ENCODE results near the gene ARL15. TPM values are rescaled to one million over a fixed set of nuclear protein-coding genes. Genes with fewer than 3 reads are reported as not detected.

ARL15 gene
- total and polyA plus RNA-seq, 2 experiments from 2014 or later = 7.8 to 9.9 TPM

DNA sequence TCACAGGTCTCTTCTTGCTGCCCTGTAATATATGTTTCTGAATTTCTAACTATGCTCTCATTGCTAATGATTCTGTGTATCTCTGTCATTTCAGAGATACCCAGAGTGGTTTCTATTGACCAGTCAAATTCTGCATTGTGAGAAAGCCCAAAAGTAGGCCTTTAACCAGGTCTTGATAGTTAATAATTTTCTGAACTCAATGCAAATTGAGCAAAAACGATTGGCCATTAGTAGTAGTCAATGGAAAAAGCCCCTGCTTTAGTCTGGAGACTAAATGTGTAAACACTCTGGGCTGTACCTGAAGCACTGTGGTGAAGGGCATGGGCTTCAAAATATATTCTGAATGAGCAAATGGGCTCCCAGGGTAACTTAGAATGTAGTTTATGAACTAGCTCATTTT is 307.6 kb downstream of the ARL15 start:
- DNase-seq = no peak
- no peaks in the 10 kb centered on the region for H3K9me2 ChIP-seq (ENCODE audit: insufficient read depth)
- no peaks in the 10 kb centered on the region for H3K79me2 ChIP-seq (ENCODE audit: insufficient read depth)
- no peaks in the 10 kb centered on the region for H4K20me1 ChIP-seq (ENCODE audit: insufficient read depth)
- whole genome bisulfite sequencing, 2 experiments (ENCODE audit: low coverage in 1 of 2, low lambda C conversion rate in 2 of 2, missing lambda C conversion rate in 2 of 2) = 8 to 10% methylated on average over 1 of the region's 1 CpG
- TF ChIP-seq EZH2phosphoT487 (IDR thresholded peaks at IDR 0.05; ENCODE audit: insufficient read depth, low read depth) = no peak
- no peak for TF ChIP-seq EZH2 (IDR thresholded peaks at IDR 0.05; ENCODE audit: insufficient read depth, poor library complexity, severe bottlenecking)
- H3K9me3 ChIP-seq (ENCODE audit: low read depth) = no peaks in the 10 kb centered on the region
- no peaks in the 10 kb centered on the region for H3F3A ChIP-seq (ENCODE audit: insufficient read depth)
- no peaks in the 10 kb centered on the region for H3K36me3 ChIP-seq (ENCODE audit: low read depth)
- no peak overlapping the region for H3K4me3 ChIP-seq
- no peaks in the 10 kb centered on the region for H3K27me3 ChIP-seq (replicated peaks; ENCODE audit: insufficient read depth)
- no peak overlapping the region for H2AFZ ChIP-seq
- H3K27ac ChIP-seq = no peak overlapping the region
- in situ Hi-C loops (cut with MboI) = no loop called here
- peaks cover 5% of the 10 kb centered on the region for H3K4me1 ChIP-seq (ENCODE audit: insufficient read depth)
- no peak overlapping the region for H3K9ac ChIP-seq
- no peak overlapping the region for H3K4me2 ChIP-seq (ENCODE audit: unreplicated experiment)

DNA sequence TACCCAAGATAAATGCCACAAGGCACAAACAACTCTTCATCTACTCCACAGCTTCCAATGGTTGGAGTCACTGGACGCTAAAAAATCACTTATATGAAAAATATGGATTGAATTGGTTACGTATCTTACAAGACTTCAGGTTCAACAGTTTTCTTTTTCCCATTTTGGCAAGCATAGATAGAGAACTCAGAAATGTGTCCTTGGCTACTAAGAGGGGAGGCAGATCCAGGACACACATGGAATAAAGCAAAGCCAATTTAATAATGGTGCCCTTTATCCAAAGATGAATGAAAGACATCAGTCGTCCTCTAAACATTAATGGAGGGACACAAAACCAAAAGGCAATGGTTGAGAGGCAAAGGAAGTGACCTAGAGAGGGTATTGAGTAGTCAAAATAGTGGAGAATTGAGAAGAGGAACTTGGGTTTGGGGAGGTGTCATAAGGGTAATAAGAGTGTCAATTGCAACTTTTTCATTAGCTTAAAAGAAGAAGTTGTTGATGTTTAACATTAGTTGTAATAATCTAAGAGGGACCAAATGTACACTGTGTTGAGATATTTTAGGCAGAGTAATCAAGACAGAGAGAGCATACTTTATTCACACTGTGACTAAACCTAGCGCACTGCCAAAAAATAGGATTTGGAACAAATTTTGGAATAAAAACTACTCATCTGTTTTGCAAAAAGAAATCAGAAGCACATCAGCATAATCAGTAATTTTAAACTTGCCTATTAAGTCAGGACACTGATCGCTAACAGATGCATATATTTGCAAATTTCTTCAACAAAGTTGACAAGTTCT is 308.2 kb downstream of the ARL15 start:
- peak; percentile 18 for DNase-seq
- in situ Hi-C loops (cut with MboI) = no loop called here
- no peaks in the 10 kb centered on the region for H3K9me2 ChIP-seq (ENCODE audit: insufficient read depth)
- no peaks in the 10 kb centered on the region for H4K20me1 ChIP-seq (ENCODE audit: insufficient read depth)
- H3K4me2 ChIP-seq (ENCODE audit: unreplicated experiment) = no peak overlapping the region
- no peak overlapping the region for H3K27ac ChIP-seq
- no peaks in the 10 kb centered on the region for H3F3A ChIP-seq (ENCODE audit: insufficient read depth)
- H3K27me3 ChIP-seq (replicated peaks; ENCODE audit: insufficient read depth) = no peaks in the 10 kb centered on the region
- no peak overlapping the region for H2AFZ ChIP-seq
- no peaks in the 10 kb centered on the region for H3K36me3 ChIP-seq (ENCODE audit: low read depth)
- WGBS, 2 experiments (ENCODE audit: low coverage in 1 of 2, low lambda C conversion rate in 2 of 2, missing lambda C conversion rate in 2 of 2) = 48 to 58% methylated on average over 5 of the region's 5 CpGs
- no peak overlapping the region for H3K9ac ChIP-seq
- no peaks in the 10 kb centered on the region for H3K4me1 ChIP-seq (ENCODE audit: insufficient read depth)
- H3K9me3 ChIP-seq (ENCODE audit: low read depth) = no peaks in the 10 kb centered on the region
- TF ChIP-seq EZH2phosphoT487 (IDR thresholded peaks at IDR 0.05; ENCODE audit: insufficient read depth, low read depth) (no peak), EZH2 (IDR thresholded peaks at IDR 0.05; ENCODE audit: insufficient read depth, poor library complexity, severe bottlenecking) (no peak)
- H3K79me2 ChIP-seq (ENCODE audit: insufficient read depth) = no peaks in the 10 kb centered on the region
- H3K4me3 ChIP-seq = no peak overlapping the region

DNA sequence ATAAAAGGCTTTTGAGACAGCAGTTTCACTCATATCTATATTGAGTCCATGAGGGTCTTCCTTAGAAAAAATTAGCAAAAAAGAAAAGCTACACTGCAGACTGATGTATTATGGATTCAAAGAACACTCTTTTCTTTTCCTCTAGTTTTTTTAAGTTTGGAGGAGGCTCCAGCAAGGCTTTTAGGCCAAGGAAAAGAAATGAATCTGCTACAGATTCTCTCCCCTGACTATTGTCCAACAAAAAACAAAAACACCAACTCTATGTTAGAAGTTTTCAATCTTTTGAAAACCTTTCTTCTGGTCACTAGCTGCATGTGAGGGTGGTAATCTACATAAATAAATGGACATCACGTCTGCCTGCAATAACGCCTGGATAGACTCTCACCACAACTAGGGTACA is 310.4 kb downstream of the ARL15 start:
- H3K27ac ChIP-seq = no peak overlapping the region
- H3K4me2 ChIP-seq (ENCODE audit: unreplicated experiment) = no peak overlapping the region
- no peaks in the 10 kb centered on the region for H3K36me3 ChIP-seq (ENCODE audit: low read depth)
- 87% methylated on average over 2 of the region's 2 CpGs for WGBS, 2 experiments (ENCODE audit: low coverage in 1 of 2, low lambda C conversion rate in 2 of 2, missing lambda C conversion rate in 2 of 2)
- H3K9me2 ChIP-seq (ENCODE audit: insufficient read depth) = no peaks in the 10 kb centered on the region
- in situ Hi-C loops (cut with MboI) = no loop called here
- H3K4me3 ChIP-seq = no peak overlapping the region
- no peak overlapping the region for H3K9ac ChIP-seq
- H3K27me3 ChIP-seq (replicated peaks; ENCODE audit: insufficient read depth) = no peaks in the 10 kb centered on the region
- no peak overlapping the region for H2AFZ ChIP-seq
- no peaks in the 10 kb centered on the region for H4K20me1 ChIP-seq (ENCODE audit: insufficient read depth)
- no peak for DNase-seq
- no peaks in the 10 kb centered on the region for H3K79me2 ChIP-seq (ENCODE audit: insufficient read depth)
- no peaks in the 10 kb centered on the region for H3K9me3 ChIP-seq (ENCODE audit: low read depth)
- TF ChIP-seq EZH2 (IDR thresholded peaks at IDR 0.05; ENCODE audit: insufficient read depth, poor library complexity, severe bottlenecking) (no peak), EZH2phosphoT487 (IDR thresholded peaks at IDR 0.05; ENCODE audit: insufficient read depth, low read depth) (no peak)
- H3K4me1 ChIP-seq (ENCODE audit: insufficient read depth) = no peaks in the 10 kb centered on the region
- no peaks in the 10 kb centered on the region for H3F3A ChIP-seq (ENCODE audit: insufficient read depth)

DNA sequence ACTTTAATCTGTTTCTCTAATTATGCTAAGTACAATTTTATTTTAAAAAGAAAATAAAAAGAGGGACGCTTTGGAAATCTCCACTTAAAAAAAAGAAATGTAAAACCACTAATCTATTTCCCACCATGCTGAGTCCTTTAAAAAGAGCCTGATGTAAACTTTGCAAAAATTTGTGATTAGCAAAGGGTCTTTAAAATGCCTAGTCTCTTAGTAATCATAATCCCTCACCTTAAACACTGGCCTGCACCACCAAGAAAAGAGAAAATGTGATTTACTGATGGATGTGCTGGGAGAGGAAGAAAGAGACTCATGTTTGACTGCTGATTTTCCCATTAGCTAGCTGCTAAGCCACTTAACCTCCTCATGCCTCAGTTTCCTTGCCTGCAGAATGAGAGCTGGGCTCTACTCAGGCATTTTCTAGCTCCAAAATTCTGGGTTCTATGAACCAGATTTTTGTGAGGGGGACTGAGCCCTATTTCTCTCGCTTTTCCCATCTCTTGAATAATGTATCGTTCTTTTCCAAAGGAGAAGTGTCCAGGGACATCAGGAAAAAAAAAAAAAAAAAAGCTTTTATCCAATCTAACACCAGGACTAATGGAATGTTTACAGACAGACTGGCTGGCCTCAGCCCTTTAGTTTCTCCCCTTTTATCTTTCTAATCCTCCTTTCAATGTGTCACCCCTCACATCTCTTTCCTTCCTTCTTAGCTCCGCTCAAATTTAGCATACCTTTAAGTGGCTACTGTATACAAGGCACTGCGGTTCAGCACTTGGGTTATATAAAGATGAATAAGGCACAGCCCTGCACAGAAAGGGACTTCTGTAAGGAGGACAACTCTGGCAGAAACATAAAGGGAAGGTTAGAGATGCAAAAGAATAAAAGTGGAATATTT is 312.4 kb downstream of the ARL15 start:
- Histone ChIP-seq H3K9ac (no peak overlapping the region), H3K9me3 (ENCODE audit: low read depth) (no peaks in the 10 kb centered on the region), H3K4me2 (ENCODE audit: unreplicated experiment) (no peak overlapping the region), H3K36me3 (ENCODE audit: low read depth) (no peaks in the 10 kb centered on the region), H3K4me1 (ENCODE audit: insufficient read depth) (peaks cover 16% of the 10 kb centered on the region), H4K20me1 (ENCODE audit: insufficient read depth) (no peaks in the 10 kb centered on the region), H3F3A (ENCODE audit: insufficient read depth) (0 out of 2 replicates have a peak, but pooled peaks cover 3% of the 10 kb centered on the region), H3K9me2 (ENCODE audit: insufficient read depth) (no peaks in the 10 kb centered on the region), H3K4me3 (no peak overlapping the region), H3K27me3 (replicated peaks; ENCODE audit: insufficient read depth) (no peaks in the 10 kb centered on the region), H2AFZ (no peak overlapping the region), H3K27ac (no peak overlapping the region), H3K79me2 (ENCODE audit: insufficient read depth) (no peaks in the 10 kb centered on the region)
- DNase-seq = no peak
- 93% methylated on average over 5 of the region's 5 CpGs for WGBS, 2 experiments (ENCODE audit: low coverage in 1 of 2, low lambda C conversion rate in 2 of 2, missing lambda C conversion rate in 2 of 2)
- in situ Hi-C loops (cut with MboI) = no loop called here
- TF ChIP-seq EZH2 (IDR thresholded peaks at IDR 0.05; ENCODE audit: insufficient read depth, poor library complexity, severe bottlenecking) (no peak), EZH2phosphoT487 (IDR thresholded peaks at IDR 0.05; ENCODE audit: insufficient read depth, low read depth) (no peak)
